ENCODE data around the gene KIF7. TPM values are rescaled to one million over a fixed set of nuclear protein-coding genes. Genes with fewer than 3 reads are reported as not detected.

Gene KIF7
- total RNA-seq, 4 donors from 2014 or later, result 17.0 to 26.3 (median 18.3) TPM

DNA sequence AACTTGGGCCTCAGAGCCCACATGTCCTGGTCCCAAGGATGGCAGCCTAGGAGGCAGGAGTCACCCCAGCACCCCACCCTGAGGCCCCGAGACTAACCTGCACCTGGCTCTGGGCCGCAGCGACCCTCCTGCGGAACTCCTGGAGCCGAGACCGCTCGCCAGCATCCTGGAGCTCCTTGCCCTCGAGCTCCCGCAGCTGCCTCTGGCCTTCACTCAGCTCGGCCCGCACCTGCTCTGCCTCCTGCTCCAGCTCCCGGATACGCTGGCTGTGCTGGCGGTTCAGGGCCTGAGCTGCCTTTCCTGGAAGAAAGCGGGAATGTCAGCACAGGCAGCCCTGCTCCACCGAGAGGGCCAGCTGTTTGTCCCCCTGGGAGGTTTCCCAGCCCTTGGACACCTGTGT is 13.2 kb downstream of the KIF7 start:
- Histone ChIP-seq H3K4me3 (no peak overlapping the region), H3K4me1 (peaks cover 0 to 5% (median 0%) of the 10 kb centered on the region in 3 donors), H3K9me3 (no peaks in the 10 kb centered on the region), H3K27me3 (no peaks in the 10 kb centered on the region), H3K36me3 (peaks cover 0 to 47% of the 10 kb centered on the region in 2 donors), H3K27ac (no peak overlapping the region)
- ATAC-seq, result no peak
- 98% methylated on average over 7 of the region's 16 CpGs; no CpG with 5 or more reads in 1 of the 2 donors for WGBS, 2 donors (ENCODE audit: low coverage in 1 of 2)
- TF ChIP-seq POLR2A (IDR thresholded peaks at IDR 0.05), result no peak
- TF ChIP-seq EP300 (IDR thresholded peaks at IDR 0.05), result no peak
- no peak for TF ChIP-seq POLR2AphosphoS5 (IDR thresholded peaks at IDR 0.05)
- TF ChIP-seq, protein P1, sequence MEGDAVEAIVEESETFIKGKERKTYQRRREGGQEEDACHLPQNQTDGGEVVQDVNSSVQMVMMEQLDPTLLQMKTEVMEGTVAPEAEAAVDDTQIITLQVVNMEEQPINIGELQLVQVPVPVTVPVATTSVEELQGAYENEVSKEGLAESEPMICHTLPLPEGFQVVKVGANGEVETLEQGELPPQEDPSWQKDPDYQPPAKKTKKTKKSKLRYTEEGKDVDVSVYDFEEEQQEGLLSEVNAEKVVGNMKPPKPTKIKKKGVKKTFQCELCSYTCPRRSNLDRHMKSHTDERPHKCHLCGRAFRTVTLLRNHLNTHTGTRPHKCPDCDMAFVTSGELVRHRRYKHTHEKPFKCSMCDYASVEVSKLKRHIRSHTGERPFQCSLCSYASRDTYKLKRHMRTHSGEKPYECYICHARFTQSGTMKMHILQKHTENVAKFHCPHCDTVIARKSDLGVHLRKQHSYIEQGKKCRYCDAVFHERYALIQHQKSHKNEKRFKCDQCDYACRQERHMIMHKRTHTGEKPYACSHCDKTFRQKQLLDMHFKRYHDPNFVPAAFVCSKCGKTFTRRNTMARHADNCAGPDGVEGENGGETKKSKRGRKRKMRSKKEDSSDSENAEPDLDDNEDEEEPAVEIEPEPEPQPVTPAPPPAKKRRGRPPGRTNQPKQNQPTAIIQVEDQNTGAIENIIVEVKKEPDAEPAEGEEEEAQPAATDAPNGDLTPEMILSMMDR (IDR thresholded peaks at IDR 0.05), result no peak

DNA sequence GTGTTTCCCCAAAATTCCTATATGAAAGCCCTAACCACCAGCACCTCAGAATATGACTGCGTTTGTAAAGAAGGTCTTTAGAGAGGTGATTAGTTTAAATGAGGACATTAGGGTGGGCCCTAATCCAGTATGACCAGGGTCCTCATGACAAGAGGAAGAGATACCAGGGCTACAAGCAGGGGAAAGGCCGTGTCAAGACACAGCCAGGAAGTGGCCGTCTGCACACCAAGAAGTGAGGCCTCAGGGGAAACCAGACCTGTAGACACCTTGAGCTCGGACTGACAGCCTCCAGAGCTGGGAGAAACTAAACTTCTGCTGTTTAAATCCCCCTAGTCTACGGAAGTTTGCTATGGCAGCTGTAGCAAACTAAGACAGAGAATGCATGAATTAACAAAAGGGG is 14.2 kb downstream of the KIF7 start:
- TF ChIP-seq POLR2AphosphoS5 (IDR thresholded peaks at IDR 0.05), result no peak
- TF ChIP-seq EP300 (IDR thresholded peaks at IDR 0.05), result no peak
- no peak for TF ChIP-seq POLR2A (IDR thresholded peaks at IDR 0.05)
- TF ChIP-seq, protein P1 (IDR thresholded peaks at IDR 0.05), result no peak
- ATAC-seq, result no peak
- WGBS, 2 donors (ENCODE audit: low coverage in 1 of 2), result 68 to 88% methylated on average over 4 to 5 of the region's 5 CpGs
- no peaks in the 10 kb centered on the region for H3K27me3 ChIP-seq
- H3K36me3 ChIP-seq, result peaks cover 0 to 43% of the 10 kb centered on the region in 2 donors
- H3K27ac ChIP-seq, result no peak overlapping the region
- H3K9me3 ChIP-seq, result no peaks in the 10 kb centered on the region
- no peaks in the 10 kb centered on the region for H3K4me1 ChIP-seq
- no peak overlapping the region for H3K4me3 ChIP-seq

DNA sequence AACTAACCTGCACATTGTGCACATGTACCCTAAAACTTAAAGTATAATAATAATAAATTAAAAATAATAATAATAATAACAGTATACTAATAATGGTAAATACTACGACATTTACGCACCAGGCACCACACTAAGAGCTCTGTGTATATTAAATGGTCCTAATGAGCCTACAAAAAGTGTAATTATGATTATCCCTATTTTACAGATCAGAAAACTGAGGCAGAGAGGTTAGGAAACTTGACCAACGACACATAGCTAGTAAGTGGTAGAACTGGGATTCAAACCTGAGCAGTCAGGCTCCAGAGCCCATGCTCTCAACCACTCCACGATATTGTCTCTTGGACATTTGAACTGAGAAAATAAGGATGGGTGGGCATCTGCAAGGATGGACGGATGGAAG is 15.0 kb downstream of the KIF7 start:
- Histone ChIP-seq H3K27me3 (no peaks in the 10 kb centered on the region), H3K9me3 (no peaks in the 10 kb centered on the region), H3K4me1 (no peaks in the 10 kb centered on the region), H3K4me3 (no peak overlapping the region), H3K36me3 (peaks cover 0 to 37% of the 10 kb centered on the region in 2 donors), H3K27ac (no peak overlapping the region)
- ATAC-seq, result no peak
- WGBS, 2 donors (ENCODE audit: low coverage in 1 of 2), result 92 to 94% methylated on average over 5 of the region's 5 CpGs
- no peak for TF ChIP-seq POLR2AphosphoS5 (IDR thresholded peaks at IDR 0.05)
- TF ChIP-seq, protein P1 (IDR thresholded peaks at IDR 0.05), result no peak
- no peak for TF ChIP-seq POLR2A (IDR thresholded peaks at IDR 0.05)
- no peak for TF ChIP-seq EP300 (IDR thresholded peaks at IDR 0.05)

DNA sequence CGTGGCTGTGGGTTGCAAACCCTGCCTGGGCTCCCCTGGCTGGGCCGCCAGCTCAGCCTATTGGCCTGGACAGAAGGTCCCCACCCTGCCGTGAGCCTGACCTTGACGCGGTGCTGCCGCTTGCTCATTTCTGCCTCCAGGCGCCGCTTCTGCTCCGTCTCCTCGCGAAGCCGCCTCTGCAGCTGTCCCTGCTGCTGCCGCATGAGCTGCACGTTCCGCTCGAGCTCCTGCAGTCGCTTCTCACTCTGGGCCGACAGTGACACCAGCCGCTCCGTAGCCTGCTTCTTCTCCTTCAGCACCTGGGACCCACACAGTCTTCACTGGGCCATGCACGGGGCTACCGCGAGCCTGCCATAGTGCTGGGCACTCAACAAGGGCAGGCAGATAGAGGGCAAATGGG is 21.7 kb downstream of the KIF7 start:
- ATAC-seq, result no peak
- TF ChIP-seq, protein P1 (IDR thresholded peaks at IDR 0.05), result no peak
- TF ChIP-seq POLR2A (IDR thresholded peaks at IDR 0.05) (no peak), EP300 (IDR thresholded peaks at IDR 0.05) (no peak), POLR2AphosphoS5 (IDR thresholded peaks at IDR 0.05) (no peak)
- H3K27me3 ChIP-seq, result no peaks in the 10 kb centered on the region
- peaks cover 0 to 60% of the 10 kb centered on the region in 2 donors for H3K36me3 ChIP-seq
- H3K9me3 ChIP-seq, result no peaks in the 10 kb centered on the region
- no peaks in the 10 kb centered on the region for H3K4me1 ChIP-seq
- no peak overlapping the region for H3K27ac ChIP-seq
- WGBS, 2 donors (ENCODE audit: low coverage in 1 of 2), result 90 to 100% methylated on average over 1 to 6 of the region's 23 CpGs
- no peak overlapping the region for H3K4me3 ChIP-seq

DNA sequence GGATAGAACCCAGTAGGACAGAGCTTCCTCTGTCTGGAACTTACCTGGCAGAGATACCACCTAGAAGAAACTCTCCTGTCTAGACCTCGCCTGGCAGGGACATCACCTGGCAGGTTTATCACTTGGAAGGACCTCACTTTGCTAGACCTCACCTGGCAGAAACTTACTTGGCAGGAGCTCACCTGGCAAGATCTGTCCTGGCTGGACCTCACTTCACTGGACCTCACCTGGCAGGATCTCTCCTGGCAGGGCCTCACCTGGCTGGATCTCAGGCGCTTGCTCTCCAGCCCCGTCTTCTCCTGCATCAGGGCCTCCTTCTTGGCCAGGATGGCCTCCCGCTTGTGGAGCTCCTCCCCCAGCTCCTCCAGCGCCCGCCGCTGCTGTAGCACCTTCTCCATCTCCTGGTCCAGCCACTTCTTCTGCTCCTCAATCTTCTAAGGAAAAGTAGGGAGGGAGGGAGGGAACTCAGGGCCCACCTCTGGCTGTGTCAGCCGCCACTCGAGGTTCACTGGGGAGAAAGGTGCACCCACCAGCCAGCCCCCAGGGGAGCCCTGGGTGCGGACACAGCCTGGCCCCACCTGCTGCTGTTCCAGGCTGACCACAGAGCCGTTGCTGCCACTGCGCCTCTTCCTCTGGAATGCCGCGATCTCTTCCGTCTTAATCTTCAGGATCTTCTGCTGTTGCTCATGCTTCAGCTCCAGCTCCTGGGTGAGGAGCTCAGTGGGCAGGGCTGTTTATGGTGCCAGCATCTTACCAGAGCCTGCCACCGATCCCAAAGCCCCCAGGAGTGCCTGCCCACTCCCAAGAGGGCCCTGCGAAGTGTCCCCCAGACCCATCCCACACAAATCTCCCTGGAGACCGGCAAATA is 22.5 kb downstream of the KIF7 start:
- TF ChIP-seq POLR2A (IDR thresholded peaks at IDR 0.05) (no peak), EP300 (IDR thresholded peaks at IDR 0.05) (no peak), POLR2AphosphoS5 (IDR thresholded peaks at IDR 0.05) (no peak)
- TF ChIP-seq, protein P1 (IDR thresholded peaks at IDR 0.05), result no peak
- Histone ChIP-seq H3K27ac (no peak overlapping the region), H3K36me3 (peaks cover 0 to 68% of the 10 kb centered on the region in 2 donors), H3K4me1 (no peaks in the 10 kb centered on the region), H3K4me3 (no peak overlapping the region), H3K9me3 (no peaks in the 10 kb centered on the region), H3K27me3 (no peaks in the 10 kb centered on the region)
- WGBS, 2 donors (ENCODE audit: low coverage in 1 of 2), result 89 to 98% methylated on average over 3 to 7 of the region's 18 CpGs
- ATAC-seq, result no peak
